GM19035 (cell line): Measurements from ENCODE around the gene SMCR8.
"Not testable (repeated sequence)": the region's sequence is repeated elsewhere in the genome, so short reads cannot be mapped to it uniquely, and the experiment has no call there.

Experiments used
- ATAC-seq: cut with Tn5 transposase; IDR thresholded peaks from one replicate; pipeline ENCODE4 v1.9.1; 2021; ENCODE audit not compliant: unreplicated experiment

The SMCR8 gene

GRCh38 chr17:18318117-18318516 lies 3.0 kb downstream of the SMCR8 start:
- no peak for ATAC-seq

- ATAC-seq, result no peak
These were observed 3.8 kb downstream of the SMCR8 start for GRCh38 chr17:18318771-18319450.

GRCh38 chr17:18319604-18320256 lies 4.6 kb downstream of the SMCR8 start:
- ATAC-seq, result no peak

GRCh38 chr17:18320301-18320700 lies 5.2 kb downstream of the SMCR8 start:
- no peak for ATAC-seq

GRCh38 chr17:18321309-18321708 lies 6.2 kb downstream of the SMCR8 start:
- ATAC-seq, result no peak

GRCh38 chr17:18322522-18322921 lies 7.4 kb downstream of the SMCR8 start:
- ATAC-seq, result no peak

- no peak for ATAC-seq
These were observed 7.9 kb downstream of the SMCR8 start for GRCh38 chr17:18323007-18323406.

- no peak for ATAC-seq
These were observed 8.5 kb downstream of the SMCR8 start for GRCh38 chr17:18323507-18324139.

- ATAC-seq, result no peak
These were observed 9.3 kb downstream of the SMCR8 start for GRCh38 chr17:18324140-18325050.

GRCh38 chr17:18326039-18326438 lies 10.9 kb downstream of the SMCR8 start:
- ATAC-seq, result no peak

GRCh38 chr17:18326572-18326971 lies 11.5 kb downstream of the SMCR8 start:
- no peak for ATAC-seq

- ATAC-seq, result no peak
These were observed 12.0 kb downstream of the SMCR8 start for GRCh38 chr17:18327093-18327492.

- ATAC-seq, result no peak
These were observed 12.5 kb downstream of the SMCR8 start for GRCh38 chr17:18327556-18327955.

GRCh38 chr17:18328643-18329204 lies 13.6 kb downstream of the SMCR8 start:
- ATAC-seq, result no peak

GRCh38 chr17:18331879-18332278 lies 16.8 kb downstream of the SMCR8 start:
- no peak for ATAC-seq

- ATAC-seq, result no peak
These were observed 17.9 kb downstream of the SMCR8 start for GRCh38 chr17:18332909-18333489.

GRCh38 chr17:18338158-18338557 lies 23.1 kb downstream of the SMCR8 start:
- not testable (repeated sequence) for ATAC-seq

GRCh38 chr17:18339933-18340332 lies 24.8 kb downstream of the SMCR8 start:
- ATAC-seq, result no peak

- no peak for ATAC-seq
These were observed 28.9 kb downstream of the SMCR8 start for GRCh38 chr17:18344021-18344420.

- ATAC-seq, result no peak
These were observed 38.4 kb downstream of the SMCR8 start for GRCh38 chr17:18353541-18353940.

GRCh38 chr17:18356624-18357023 lies 41.5 kb downstream of the SMCR8 start:
- no peak for ATAC-seq
